Measurements from ENCODE around the gene DAB1. TPM values are rescaled to one million over a fixed set of nuclear protein-coding genes. Genes with fewer than 3 reads are reported as not detected.

The DAB1 gene
- total RNA-seq, 1 experiment from 2014 or later = not detected

DNA sequence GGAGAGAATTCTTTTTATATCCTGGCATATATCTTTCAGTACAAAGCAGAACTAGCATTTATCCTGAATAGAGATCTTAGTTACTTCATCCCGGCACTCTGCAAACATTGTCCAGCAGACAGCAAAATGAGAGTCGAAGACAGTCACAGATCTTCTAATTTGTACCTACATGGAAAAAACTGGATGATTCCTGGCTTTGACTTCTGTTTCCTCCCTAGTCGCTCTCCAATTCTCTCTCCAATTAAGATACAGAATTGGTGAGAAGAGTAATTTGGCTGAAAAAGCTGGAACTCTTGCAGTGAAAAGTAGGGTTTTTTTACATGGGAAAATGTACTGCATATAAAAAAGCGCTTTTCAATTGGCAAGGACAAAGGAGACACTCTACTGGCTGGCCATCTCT, 307.0 kb downstream of the DAB1 start:
- RAD21 ChIA-PET (ENCODE audit: low non-redundant PET in 1 of 2, low total read pairs in 2 of 2, uncharacterized antibody in 2 of 2, unreplicated experiment in 2 of 2) = no interaction called here
- Histone ChIP-seq H4K20me1 (ENCODE audit: insufficient read depth) (no peaks in the 10 kb centered on the region), H3K4me2 (ENCODE audit: low read length) (no peak overlapping the region), H2AFZ (ENCODE audit: low read depth, low read length, poor library complexity, severe bottlenecking) (no peak overlapping the region), H3K4me3 (replicated peaks in 1 of 2; ENCODE audit: low read depth in 1 of 2, low read length in 2 of 2) (no peak overlapping the region), H3K9me3 (ENCODE audit: control insufficient read depth in 1 of 2, insufficient read depth in 1 of 2, low read depth in 1 of 2, low read length in 2 of 2) (no peaks in the 10 kb centered on the region), H3K79me2 (ENCODE audit: insufficient read depth, low read length) (no peaks in the 10 kb centered on the region), H3K4me1 (ENCODE audit: control insufficient read depth in 1 of 2, insufficient read depth in 2 of 2, low read length in 2 of 2) (no peaks in the 10 kb centered on the region), H3K36me3 (ENCODE audit: control insufficient read depth in 1 of 2, insufficient read depth in 2 of 2, low read length in 2 of 2) (no peaks in the 10 kb centered on the region), H3K9me2 (ENCODE audit: insufficient read depth) (no peaks in the 10 kb centered on the region), H3K27ac (ENCODE audit: low read depth, low read length) (no peak overlapping the region), H3K9ac (ENCODE audit: low read length) (no peak overlapping the region), H3K27me3 (ENCODE audit: insufficient read depth, low read length) (0 out of 2 replicates have a peak, but pooled peaks cover 4% of the 10 kb centered on the region)
- intact Hi-C loops (cut with micrococcal nuclease) = no loop called here
- no TSS peak for BruUV-seq (replicated peaks)
- ATAC-seq = no peak
- no peak for DNase-seq (ENCODE audit: low read depth, low spot score)
- TF ChIP-seq ZFX (IDR thresholded peaks at IDR 0.05) (no peak), POLR2AphosphoS5 (IDR thresholded peaks at IDR 0.05; ENCODE audit: low read depth, low read length) (no peak), POLR2A (IDR thresholded peaks at IDR 0.05; ENCODE audit: borderline replicate concordance, extremely low read depth, insufficient read depth, insufficient read length) (no peak), EZH2 (IDR thresholded peaks at IDR 0.05) (no peak), CBX3 (IDR thresholded peaks at IDR 0.05; ENCODE audit: low read depth) (no peak), CEBPB (IDR thresholded peaks at IDR 0.05; ENCODE audit: low read depth) (no peak)
- CTCF ChIA-PET = no interaction called here
- POLR2A ChIA-PET = no interaction called here

DNA sequence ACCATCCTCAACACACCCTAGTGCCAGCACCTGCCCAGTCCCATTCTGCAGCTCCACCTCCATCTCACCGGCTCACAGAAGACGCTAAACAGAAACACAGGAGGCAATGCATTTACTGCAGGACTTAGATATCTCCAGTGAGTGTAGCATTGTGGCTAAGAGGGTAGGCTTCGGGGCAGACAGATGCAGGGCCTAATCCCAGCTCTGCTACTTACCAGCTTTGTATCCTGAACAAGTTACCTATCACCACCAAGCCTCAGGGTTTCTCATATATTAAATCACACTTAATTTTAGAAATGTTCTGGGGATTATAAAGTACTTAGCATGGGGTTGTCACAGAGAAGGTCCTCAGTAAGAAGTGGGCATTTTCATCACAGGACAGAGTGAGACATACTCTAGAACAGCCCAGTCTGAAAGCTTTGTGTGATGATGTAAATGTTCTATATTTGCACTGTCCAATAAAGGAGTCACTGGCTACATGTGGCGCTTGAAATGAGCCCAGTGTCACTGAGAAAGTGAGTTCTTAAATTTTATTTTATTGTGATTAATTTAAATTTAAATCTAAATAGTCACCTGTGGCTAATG, 308.7 kb downstream of the DAB1 start:
- POLR2A ChIA-PET = no interaction called here
- BruUV-seq (replicated peaks) = no TSS peak

More for the DNA sequence above, 308.7 kb downstream of the DAB1 start:
- H3K4me1 ChIP-seq (ENCODE audit: control insufficient read depth in 1 of 2, insufficient read depth in 2 of 2, low read length in 2 of 2) = no peaks in the 10 kb centered on the region
- no peaks in the 10 kb centered on the region for H3K36me3 ChIP-seq (ENCODE audit: control insufficient read depth in 1 of 2, insufficient read depth in 2 of 2, low read length in 2 of 2)
- H3K9me3 ChIP-seq (ENCODE audit: control insufficient read depth in 1 of 2, insufficient read depth in 1 of 2, low read depth in 1 of 2, low read length in 2 of 2) = no peaks in the 10 kb centered on the region
- H3K4me3 ChIP-seq (replicated peaks in 1 of 2; ENCODE audit: low read depth in 1 of 2, low read length in 2 of 2) = no peak overlapping the region
- DNase-seq (ENCODE audit: low read depth, low spot score) (no peak), ATAC-seq (no peak)
- ChIA-PET CTCF (no interaction called here), RAD21 (ENCODE audit: low non-redundant PET in 1 of 2, low total read pairs in 2 of 2, uncharacterized antibody in 2 of 2, unreplicated experiment in 2 of 2) (no interaction called here)
- no peaks in the 10 kb centered on the region for H3K79me2 ChIP-seq (ENCODE audit: insufficient read depth, low read length)
- H3K4me2 ChIP-seq (ENCODE audit: low read length) = no peak overlapping the region
- TF ChIP-seq ELF1 (IDR thresholded peaks at IDR 0.05; ENCODE audit: borderline replicate concordance, low read depth) (no peak), CEBPB (IDR thresholded peaks at IDR 0.05; ENCODE audit: low read depth) (no peak), POLR2A (IDR thresholded peaks at IDR 0.05; ENCODE audit: borderline replicate concordance, extremely low read depth, insufficient read depth, insufficient read length) (no peak)
- H2AFZ ChIP-seq (ENCODE audit: low read depth, low read length, poor library complexity, severe bottlenecking) = no peak overlapping the region
- no peak overlapping the region for H3K27ac ChIP-seq (ENCODE audit: low read depth, low read length)
- H3K9me2 ChIP-seq (ENCODE audit: insufficient read depth) = no peaks in the 10 kb centered on the region
- H3K27me3 ChIP-seq (ENCODE audit: insufficient read depth, low read length) = no peaks in the 10 kb centered on the region
- H4K20me1 ChIP-seq (ENCODE audit: insufficient read depth) = no peaks in the 10 kb centered on the region
- no peak overlapping the region for H3K9ac ChIP-seq (ENCODE audit: low read length)
- intact Hi-C loops (cut with micrococcal nuclease) = no loop called here

All from HCT116 (cell line).